HT1080 (cell line): ENCODE data around the gene SLC46A1. TPM values are rescaled to one million over a fixed set of nuclear protein-coding genes. Genes with fewer than 3 reads are reported as not detected.
"Not testable (repeated sequence)": the region's sequence is repeated elsewhere in the genome, so short reads cannot be mapped to it uniquely, and the experiment has no call there.

Experiments used
- DNase-seq: peaks from one replicate; pipeline ENCODE4 v3.0.0-alpha.2; 2015; ENCODE audit warnings: low read depth
- polyA plus RNA-seq, 2 experiments: library from polyadenylated mRNA; depleted of rRNA; stranded (reverse); fragments of >200 nt; gene quantifications; 2 replicates each; pipeline ENCODE4 v1.2.3, GENCODE V29; 2015
- total RNA-seq: library from RNA; depleted of rRNA; stranded (reverse); fragments of >200 nt; shearing (Covaris generic); gene quantifications from 2 replicates; pipeline ENCODE4 v1.2.3, GENCODE V29; 2014; rRNA removed

The SLC46A1 gene
- total RNA-seq, result 2.2 and 2.4 TPM in 2 replicates
- 2.2 and 2.5 TPM in 2 replicates for polyA plus RNA-seq (2015; cell fraction: cytosol; rRNA removed)
- polyA plus RNA-seq (2015; cell fraction: nucleus; rRNA removed), result 3.7 and 6.5 TPM in 2 replicates

DNA sequence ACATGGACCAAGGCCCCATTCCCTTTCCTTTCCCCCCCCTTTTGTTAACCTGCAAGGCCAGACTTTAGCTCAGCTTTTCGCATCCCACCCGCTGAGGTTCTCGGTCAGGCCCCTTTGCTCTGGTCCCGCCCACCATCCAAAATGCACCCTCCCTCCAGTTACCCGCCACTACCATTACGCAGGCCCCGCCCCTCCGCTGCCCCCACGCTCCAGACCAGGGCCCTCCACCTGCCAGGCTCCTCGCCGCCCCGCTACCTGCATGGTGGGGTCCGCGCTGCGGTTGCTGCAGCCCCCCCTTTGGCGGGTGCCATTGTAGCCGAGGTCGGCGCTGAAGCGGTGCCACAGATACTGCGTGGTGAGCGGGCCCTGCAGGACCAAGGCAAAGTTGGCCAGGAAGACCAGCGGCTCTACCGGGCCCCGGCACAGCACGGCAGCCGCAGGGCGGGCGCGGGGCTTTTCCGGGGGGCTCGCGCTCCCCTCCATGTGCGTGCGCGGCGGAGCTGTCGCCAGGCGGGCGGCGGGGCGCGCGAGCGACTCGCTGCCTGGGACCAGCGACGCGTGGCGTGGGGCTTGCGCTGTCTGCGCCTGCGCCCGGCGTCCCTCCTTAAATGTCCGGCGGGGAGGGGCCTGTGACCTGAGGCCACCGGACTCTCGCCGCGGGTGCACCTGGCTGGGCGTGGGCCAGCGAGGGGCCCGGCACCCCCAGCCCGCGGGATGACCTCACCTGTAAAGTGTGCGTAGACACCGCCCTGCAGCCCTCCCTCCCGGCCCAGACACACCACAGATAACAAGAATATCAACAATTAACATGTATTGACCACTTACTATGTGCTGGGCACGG lies at the start of gene SLC46A1:
TSS of gene SLC46A1 (minus strand) at position 581 of the 841 bp plus-strand sequence. CDS start at position 483, 98 bp downstream.
- no peak for DNase-seq

DNA sequence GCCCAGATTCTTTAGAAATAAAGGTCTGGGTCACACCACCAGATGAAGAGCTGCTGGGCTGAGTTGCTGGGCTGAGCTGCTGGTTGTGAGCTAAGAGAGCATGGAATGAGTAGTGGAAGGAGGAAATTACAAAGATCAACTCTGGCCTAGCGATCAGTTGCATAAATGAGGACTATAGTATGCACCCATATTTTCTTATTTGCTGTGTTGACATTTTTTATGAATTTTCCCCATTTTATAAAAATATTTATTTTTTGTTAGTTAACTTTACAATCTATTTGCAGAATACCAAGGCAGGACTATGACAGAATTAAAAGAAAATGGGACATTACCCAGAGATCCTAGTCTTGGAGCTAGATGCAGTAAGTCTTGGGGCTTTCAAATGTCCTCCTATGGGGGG lies 43.8 kb upstream of the SLC46A1 start:
- DNase-seq, result no peak

DNA sequence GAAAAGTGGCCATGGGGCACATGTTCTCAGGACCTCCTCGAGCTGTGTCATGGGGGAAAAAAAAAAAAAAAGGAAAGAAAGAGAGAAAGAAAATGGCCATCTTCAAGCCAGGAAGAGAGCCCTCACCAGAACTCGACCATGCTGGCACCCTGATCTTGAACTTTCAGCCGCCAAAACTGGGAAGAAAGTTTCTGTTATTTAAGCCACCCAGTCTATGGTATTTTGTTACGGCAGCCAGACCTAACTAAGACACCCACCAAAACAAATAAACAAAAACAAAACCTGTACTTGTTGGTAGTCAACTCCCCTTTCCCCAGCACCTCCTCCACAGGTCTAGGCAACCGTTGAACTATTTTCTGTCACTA lies 41.4 kb upstream of the SLC46A1 start:
- no peak for DNase-seq

DNA sequence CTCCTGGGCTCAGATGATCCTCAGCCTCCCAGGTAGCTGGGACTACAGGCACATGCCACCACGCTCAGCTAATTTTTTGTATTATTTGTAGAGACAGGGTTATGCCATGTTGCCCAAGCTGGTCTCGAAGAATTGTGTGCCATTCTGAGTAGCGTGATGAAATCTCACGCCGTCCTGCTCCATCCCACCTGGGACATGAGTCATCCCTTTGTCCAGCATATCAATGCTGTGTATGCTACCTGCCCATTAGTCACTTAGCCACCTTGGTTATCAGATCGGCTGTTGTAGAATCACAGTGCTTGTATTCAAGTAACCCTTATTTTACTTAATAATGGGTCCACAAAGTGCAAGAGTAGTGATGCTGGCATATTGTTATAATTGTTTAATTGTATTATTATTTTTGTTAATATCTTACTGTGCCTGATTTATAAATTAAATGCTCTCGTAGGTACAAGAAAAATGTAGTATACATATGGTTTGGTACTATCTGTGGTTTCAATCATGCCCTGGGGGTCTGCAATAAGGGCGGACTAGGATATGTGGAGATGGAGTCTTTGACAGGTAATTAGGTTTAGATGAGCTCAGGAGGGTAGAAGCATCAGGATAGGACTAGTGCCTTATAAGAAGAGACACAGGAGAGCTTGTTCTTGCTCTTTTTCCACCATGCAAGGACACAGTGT lies 40.8 kb upstream of the SLC46A1 start:
- no peak for DNase-seq

DNA sequence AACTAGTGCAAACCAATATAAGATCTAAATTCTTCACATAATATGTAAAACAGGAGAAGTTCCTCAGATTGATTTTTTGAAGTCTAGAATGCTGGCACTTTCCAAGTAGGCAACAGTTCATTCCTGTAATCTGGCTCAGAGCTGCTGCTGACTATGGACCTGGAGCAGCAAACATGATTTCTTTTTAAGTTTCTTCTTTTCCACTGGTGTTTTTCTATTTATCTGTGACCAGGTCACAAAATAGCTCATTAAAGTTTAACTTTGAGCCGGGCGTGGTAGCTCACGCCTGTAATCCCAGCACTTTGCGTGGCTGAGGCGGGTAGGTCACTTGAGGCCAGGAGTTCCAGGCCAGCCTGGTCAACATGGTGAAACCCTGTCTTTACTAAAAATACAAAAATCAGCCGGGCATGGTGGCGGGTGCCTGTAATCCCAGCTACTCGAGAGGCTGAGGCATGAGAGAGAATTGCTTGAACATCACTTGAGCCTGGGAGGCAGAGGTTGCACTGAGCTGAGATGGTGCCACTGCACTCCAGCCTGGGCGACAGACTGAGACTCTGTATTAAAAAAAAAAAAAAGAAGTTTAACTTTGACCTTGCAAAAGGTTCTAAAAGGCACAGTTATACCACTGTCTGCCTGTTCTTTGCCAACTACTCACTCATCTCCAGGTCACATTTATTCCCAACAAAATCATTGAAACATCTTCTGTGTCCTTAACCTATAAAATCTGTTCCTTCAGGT lies 38.1 kb upstream of the SLC46A1 start:
- DNase-seq, result no peak

DNA sequence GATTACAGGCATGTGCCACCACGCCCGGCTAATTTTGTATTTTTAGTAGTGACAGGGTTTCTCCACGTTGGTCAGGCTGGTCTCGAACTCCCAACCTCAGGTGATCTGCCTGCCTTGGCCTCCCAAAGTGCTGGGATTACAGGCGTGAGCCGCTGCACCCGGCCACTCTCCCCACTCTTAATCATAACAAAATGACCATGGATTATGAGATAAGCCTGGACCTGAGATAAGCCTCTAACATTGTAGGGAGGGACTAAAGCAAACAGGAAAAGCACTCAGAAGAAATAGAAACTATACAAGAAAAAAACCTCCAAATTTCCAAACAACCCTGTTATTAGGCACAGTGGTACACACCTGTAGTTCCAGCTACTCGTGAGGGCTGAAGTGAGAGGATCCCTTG lies 28.3 kb upstream of the SLC46A1 start:
- DNase-seq, result not testable (repeated sequence)

DNA sequence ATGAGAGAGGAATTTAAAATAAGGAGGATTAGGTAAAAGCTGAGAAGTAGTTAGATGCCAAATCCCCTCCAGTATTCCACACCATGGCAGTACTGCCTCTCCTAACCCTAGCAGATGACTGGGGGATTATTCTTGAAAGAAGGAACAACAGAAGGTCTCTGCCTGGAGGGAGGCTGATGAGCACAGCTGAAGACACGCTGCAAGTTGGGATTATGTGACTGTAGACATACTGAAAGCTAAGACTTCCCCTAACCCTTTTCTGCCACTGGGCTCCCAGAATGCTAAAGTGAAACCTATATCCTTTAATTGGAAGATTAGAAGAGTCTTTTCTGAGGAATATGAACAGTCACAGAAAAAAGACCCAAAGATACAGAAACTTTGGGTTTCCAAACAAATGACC lies 27.7 kb upstream of the SLC46A1 start:
- no peak for DNase-seq

DNA sequence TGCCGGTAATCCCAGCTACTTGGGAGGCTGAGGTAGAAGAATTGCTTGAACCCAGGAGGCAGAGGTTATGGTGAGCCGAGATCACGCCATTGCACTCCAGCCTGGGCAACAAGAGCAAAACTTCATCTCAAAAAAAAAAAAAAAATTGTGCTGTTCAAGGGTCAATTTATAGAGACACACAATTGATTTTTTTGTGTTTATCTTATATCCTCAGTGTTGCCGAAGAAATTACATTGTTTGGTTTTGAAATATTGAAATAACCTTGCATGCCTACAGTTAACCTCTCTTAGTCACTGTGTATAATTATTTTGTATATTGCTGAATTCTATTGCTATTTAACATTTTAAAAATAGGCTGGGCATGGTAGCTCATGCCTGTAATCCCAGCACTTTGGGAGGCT lies 22.0 kb upstream of the SLC46A1 start:
- DNase-seq, result not testable (repeated sequence)

DNA sequence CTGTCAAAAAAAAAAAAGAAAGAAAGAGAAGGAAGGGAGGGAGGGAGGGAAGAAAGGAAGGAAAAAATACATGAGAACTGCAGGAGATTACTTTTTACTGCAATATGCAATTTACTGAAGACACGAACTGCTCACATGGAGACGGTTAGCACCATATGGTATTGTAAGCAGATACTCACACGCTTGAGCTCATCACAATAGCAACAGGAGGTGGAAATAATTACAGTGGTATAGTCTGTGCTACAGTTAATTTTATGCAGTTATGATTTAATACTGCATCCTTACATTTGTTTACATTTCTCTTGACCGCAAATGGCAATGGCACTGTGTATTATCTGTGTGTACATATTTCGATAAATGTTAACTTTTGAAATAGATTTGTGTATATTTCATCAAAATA lies 21.4 kb upstream of the SLC46A1 start:
- DNase-seq, result no peak

DNA sequence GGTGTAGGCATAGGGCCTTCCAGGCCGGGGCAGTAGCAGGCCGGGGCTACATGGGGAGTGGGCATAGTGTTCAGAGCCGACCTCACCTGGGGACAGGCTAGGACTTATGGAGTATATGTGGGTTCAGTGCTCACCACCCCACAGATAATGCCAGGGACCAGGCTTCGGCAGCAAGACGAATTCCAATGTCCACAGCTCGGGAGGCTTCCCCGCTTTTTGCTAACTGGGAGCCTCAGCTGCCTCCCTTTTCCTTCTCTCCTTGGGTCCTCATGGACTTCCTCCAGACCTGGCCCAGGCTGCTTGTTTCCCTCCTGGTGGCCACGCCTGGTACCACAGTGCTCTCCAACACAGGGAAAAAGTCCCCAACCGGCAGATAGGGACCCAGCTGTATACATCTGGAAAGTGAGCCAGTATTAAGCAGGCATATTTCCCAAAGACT lies 20.1 kb upstream of the SLC46A1 start:
- DNase-seq, result no peak

DNA sequence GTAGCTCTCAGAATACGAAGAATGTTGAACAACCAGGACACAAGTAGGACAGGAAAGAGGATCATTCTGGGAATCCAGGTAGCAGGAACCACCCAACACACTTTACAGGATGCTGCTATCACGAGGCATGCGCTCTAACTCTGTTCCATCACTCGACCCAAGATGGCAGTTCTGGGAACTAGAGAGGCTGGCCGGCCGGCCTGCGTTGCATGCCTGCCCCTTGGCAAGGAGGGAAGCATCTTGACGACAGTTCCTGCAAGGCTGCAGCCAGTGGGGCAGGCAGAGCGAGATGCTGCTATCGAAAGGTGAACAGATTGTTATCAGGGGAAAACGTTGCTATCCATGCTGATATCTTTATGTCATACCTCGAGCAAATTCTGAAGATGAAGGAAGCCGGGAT lies 19.2 kb upstream of the SLC46A1 start:
- no peak for DNase-seq

DNA sequence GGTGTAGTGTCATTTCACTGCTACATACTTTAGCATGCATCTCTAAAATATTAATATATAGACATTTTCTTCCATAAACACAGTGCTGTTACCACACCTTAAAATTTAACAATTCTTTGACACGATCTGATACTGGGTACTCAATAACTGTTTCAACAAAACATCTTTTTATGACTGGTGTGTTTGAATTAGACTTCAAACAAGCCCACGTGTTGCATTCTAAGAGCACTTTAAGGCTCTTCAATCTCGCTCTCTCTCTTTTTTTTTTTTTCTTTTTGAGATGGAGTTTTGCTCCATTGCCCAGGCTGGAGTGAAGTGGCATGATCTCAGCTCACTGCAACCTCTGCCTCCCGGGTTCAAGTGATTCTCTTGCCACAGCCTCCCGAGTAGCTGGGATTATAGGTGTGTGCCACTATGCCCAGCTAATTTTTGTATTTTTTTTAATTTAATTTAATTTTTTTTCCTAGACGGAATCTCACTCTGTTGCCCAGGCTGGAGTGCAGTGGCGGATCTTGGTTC lies 15.8 kb upstream of the SLC46A1 start:
- no peak for DNase-seq

DNA sequence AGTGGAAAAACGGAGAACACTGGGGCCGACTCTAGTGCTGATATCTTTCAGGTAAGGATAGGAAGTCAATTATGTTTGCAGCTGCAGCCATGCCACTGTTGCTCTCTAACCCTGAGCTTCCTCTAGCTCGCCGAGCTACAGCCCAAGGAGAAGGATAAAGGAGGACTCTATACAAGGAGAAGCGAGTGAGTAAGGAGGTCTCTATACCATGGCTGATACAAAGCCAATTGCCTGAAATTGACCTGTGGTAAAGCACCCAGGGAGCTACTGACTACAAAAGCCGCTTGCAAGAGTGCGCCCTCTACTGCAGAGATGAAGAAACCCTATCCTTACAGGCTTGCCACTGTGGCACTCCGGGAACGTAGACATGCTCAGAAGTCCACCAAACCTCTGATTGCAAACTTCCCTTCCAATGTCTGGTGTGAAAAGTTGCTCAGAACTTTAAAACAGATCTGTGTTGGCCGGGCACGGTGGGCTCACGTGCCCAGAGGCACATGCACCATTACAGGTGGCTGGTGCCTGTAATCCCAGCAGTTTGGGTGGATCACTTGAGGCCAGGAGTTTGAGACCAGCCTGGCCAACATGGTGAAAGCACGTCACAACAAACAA lies 10.8 kb upstream of the SLC46A1 start:
- peak; percentile 47 for DNase-seq

DNA sequence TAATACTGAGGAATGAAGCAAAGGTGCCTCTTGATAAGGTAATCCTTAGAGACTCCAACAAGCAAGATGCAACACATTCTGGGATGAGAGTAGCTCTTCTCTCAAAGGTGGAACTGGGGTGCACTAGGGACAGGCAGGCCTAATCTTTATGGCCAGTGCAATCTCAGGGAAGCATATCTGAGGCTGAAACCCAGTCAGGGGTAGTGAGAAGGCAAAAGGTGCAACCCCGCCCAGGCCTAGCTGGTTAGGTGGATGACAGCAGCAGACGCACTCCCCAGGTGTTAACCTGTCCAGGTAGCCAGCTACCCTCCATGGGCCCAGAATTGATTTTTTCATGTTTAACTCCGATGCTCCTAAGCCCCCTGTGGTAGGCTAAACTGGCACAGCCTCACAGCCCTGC lies 9.9 kb upstream of the SLC46A1 start:
- DNase-seq, result no peak

DNA sequence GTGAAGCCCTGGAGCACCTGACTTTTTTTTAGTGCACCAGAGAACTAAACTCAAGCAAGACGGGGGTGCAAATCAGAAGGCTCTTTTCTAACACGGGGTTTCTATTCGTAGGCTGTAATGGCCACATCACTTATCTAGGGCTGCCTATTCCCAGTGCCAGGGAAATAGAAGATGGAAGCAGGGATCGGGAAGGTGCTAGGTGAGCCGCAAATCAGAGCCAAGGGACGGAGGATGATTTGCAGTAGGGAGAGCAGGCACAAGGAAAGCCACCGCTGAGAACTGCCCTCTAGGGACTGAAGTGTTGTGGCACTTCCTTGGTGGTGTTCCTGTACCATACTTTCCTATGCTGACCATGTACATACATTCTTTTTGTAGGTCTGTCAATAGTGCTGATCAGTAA lies 7.8 kb upstream of the SLC46A1 start:
- DNase-seq, result no peak

DNA sequence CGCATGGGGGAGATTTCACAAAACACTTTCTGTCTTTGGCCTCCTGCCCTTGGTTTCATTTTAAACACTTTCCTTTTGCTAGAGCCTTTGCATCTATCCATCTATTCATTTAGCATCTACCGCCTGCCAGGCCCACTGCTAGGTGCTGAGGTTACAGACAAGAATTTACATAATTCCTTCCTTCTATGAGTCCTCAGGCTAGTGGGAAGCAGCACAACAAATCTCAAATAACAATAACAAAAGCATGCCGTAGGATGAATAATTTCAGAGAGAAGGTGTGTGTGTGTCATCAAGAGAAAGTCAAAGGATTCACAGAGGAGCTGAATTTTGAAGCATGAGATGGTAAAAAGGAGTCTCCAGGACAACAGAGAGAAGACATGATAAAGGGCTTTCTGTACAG lies 6.1 kb upstream of the SLC46A1 start:
- no peak for DNase-seq

DNA sequence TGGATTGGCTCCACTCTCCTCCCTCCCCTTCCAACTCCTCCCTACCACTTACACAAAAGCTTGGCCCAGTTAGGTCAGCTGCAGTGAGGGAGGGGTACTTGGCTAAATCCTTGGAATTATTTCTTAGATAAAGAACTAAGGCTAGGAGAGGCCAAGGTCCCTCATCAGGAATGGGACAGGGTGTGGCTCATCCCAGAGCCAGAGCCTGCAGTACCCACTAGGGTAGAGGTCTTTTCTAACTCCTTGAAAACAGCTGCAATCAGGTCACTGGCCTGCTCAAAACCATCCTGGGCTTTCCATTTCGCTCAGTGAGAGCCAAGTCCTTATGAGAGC lies 1.9 kb upstream of the SLC46A1 start:
- DNase-seq, result no peak

DNA sequence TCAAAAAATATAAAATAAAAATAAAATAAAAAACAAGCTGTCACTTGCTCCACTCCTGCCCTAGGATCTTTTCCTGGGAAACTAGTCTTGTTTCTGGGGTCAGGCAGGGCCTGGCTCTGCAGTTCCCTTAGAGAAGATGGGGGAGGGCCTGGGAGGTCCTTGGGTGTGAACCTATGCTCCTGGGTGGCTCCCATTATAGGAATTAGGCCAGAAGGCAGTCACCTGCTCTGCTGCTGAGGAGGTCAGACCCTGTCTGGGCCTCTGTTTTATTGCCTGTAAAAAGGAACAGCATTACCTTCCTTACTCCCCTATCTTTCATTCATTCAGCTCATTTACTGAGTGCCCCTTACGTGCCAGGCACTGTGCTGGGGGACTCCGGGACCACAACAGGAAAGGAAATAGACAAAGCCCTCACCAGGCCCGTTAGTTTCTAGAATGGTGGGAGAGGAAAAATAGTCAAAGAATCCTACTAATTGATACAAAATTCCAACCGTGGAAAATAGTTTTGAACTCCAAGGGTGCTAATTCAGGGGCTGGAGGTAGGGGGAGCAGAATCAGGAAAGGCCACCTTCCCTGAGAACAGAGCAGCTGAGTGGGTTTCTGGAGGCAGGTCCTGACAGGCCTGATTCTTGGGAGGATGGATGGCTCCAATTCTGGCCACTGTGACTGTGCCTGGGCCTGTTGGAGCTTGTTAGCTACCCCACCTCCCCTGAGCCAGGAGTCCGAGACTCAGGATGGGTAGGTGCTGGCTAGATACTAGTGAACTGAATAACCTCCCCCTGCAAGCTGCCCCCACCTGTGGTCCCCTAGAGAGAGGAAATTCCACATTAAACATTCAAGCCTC lies 1.3 kb upstream of the SLC46A1 start:
- DNase-seq, result no peak

DNA sequence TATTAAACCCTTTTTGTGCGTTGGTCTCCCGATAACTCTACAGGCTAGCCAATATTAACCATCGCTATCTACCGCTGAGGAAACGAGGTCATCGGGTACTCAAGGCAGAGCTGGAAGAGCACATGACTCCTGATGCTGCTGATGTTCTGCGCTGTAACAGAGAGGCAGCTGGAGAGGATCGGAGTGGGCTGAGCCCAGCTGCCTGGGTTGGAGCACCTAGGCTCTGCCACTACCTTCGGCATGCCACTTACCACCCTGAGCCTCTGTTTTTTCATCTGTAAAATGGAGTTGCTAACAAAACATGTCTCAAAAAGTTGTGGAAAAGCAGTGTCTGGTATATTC lies 432 bp upstream of the SLC46A1 start:
- DNase-seq, result no peak

DNA sequence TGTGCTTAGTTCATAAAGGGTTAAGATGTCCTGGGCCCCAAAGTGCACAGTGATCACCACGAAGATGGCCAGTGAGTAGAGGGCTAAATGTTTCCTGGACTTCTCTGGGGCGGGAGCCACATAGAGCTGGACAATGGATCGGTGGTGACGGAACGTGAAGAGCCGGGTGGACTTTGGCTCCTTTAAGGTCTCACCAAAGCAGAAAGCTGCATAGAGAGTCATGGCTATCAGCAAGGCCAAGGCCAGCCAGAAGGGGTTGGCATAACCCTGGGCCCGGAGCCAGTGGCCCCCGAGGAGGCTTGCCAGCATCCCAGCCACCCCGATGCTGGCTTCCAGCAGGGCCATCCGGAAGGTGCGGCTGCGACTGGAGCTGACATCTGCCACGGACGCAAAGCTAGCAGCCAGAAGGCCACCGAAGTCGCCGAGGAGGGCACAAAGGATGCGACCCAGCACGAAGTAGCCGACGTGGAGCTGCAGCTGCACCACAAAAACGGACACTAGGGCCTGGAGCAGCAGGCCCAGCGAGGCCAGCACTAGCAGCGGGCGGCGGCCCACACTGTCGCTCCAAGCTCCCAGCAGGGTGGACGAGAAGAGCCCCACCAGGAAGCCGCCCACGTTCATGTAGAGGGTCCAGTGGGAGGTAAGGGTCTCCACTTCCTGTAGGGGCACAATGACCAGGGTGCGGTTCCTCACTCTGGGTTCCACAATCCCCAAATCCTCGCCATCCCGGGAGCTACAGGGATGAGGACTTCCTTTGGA lies 1.0 kb downstream of the SLC46A1 start:
- no peak for DNase-seq
